K562 (cell line): ENCODE results near the gene LAMP1. TPM values are rescaled to one million over a fixed set of nuclear protein-coding genes. Genes with fewer than 3 reads are reported as not detected.
A peak's percentile ranks its signal among the peaks of the same experiment; 100 is the strongest.

Experiments used
- ARID1B ChIP-seq: fragments of 450-650 bp; IDR thresholded peaks from 2 replicates; pipeline ENCODE4 v1.6.1; 2016; ENCODE audit warnings: antibody characterized with exemption, mild to moderate bottlenecking, inconsistent platforms
- ATF1 ChIP-seq, 2 experiments: fragments of 450-650 bp in 1 of 2; IDR thresholded peaks; 2 replicates each; pipeline ENCODE4 v1.6.1; 2016; ENCODE audit warnings: missing compliant biosample characterization in 1 of 2, missing genetic modification characterization in 1 of 2
- BHLHE40 ChIP-seq: IDR thresholded peaks from 2 replicates; pipeline ENCODE4 v1.6.1; 2011; ENCODE audit warnings: low read length, improper control_type of control experiment
- CBFA2T2 ChIP-seq: fragments of 450-650 bp; conservative IDR thresholded peaks from 2 replicates; pipeline ENCODE4 v1.6.1; 2017; ENCODE audit warnings: mild to moderate bottlenecking
- EHMT2 ChIP-seq: fragments of 450-650 bp; IDR thresholded peaks from 2 replicates; pipeline ENCODE4 v1.6.1; 2018; ENCODE audit warnings: antibody characterized with exemption
- FOS ChIP-seq: IDR thresholded peaks from 3 replicates; pipeline ENCODE4 v1.6.1; 2011; ENCODE audit not compliant: insufficient read length; ENCODE audit errors: extremely low read depth
- JUND ChIP-seq, 2 experiments: IDR thresholded peaks; 2 replicates in 1 of 2; 3 replicates in 1 of 2; pipeline ENCODE4 v1.6.1; 2011; ENCODE audit warnings: borderline replicate concordance in 2 of 2, low read depth in 2 of 2, low read length in 2 of 2, improper control_type of control experiment in 1 of 2, missing biosample characterization in 1 of 2, missing genetic modification characterization in 1 of 2, missing genetic modification reagents in 1 of 2
- MCM3 ChIP-seq: fragments of 450-650 bp; IDR thresholded peaks from 2 replicates; pipeline ENCODE4 v1.6.1; 2016
- MYBL2 ChIP-seq, 2 experiments: fragments of 450-650 bp in 1 of 2; sonication (generic) in 1 of 2; formaldehyde crosslinking in 1 of 2; IDR thresholded peaks; 2 replicates each; pipeline versions ENCODE4 v1.6.1 to v1.8.1; 2017 to 2022; ENCODE audit warnings: borderline replicate concordance in 1 of 2, inconsistent platforms in 1 of 2, low read depth in 1 of 2, mild to moderate bottlenecking in 1 of 2, missing genetic modification reagents in 1 of 2, moderate library complexity in 1 of 2
- SMARCC2 ChIP-seq: fragments of 450-650 bp; IDR thresholded peaks from 2 replicates; pipeline ENCODE4 v1.6.1; 2017; ENCODE audit warnings: antibody characterized with exemption, moderate library complexity, mild to moderate bottlenecking, low read depth
- SOX6 ChIP-seq: fragments of 450-650 bp; IDR thresholded peaks from 2 replicates; pipeline ENCODE4 v1.6.1; 2014; ENCODE audit warnings: mild to moderate bottlenecking
- U2AF1 ChIP-seq: fragments of 200-400 bp; formaldehyde crosslinking; optimal IDR thresholded peaks from 2 replicates; pipeline ENCODE3; 2017; ENCODE audit warnings: mild to moderate bottlenecking, low read depth, low read length, moderate library complexity
- ZNF668 ChIP-seq: fragments of 250-450 bp; sonication (Bioruptor Pico); IDR thresholded peaks from 2 replicates; pipeline ENCODE4 v1.8.0; 2022; ENCODE audit warnings: mild to moderate bottlenecking, inconsistent platforms
- polyA plus RNA-seq, 8 experiments: library from polyadenylated mRNA; depleted of rRNA in 4 of 8; stranded (reverse) in 5 of 8; unstranded in 3 of 8; fragments of >200 nt; fragmentation: Nextera tagmentation in 2 of 8; fragmentation: Illumina TruSeq in 1 of 8; extraction: Ambion mirVana in 2 of 8; extraction: Trizol in 1 of 8; gene quantifications; 2 replicates each; pipeline versions ENCODE4 v1.2.1 to v1.2.3, GENCODE V29; 2011 to 2014; ENCODE audit warnings: inconsistent platforms in 1 of 8, missing spikeins in 1 of 8
- total RNA-seq, 7 experiments: library from RNA; depleted of rRNA in 6 of 7; stranded (reverse); fragments of >200 nt in 6 of 7; fragmentation: Illumina TruSeq in 2 of 7; extraction: Trizol in 2 of 7; gene quantifications; 2 replicates each; pipeline versions ENCODE4 v1.2.1 to v1.2.3, GENCODE V29; 2011 to 2021; ENCODE audit warnings: low replicate concordance in 1 of 7
- TF ChIP-seq, protein P1 (sequence below): conservative IDR thresholded peaks from 2 replicates; pipeline ENCODE4 v1.6.1; 2011; ENCODE audit warnings: low read depth, mild to moderate bottlenecking, low read length; ENCODE audit not compliant: control insufficient read depth
- TF ChIP-seq, protein P2 (sequence below): sonication (generic); formaldehyde crosslinking; IDR thresholded peaks from 2 replicates; pipeline ENCODE4 v1.8.1; 2023; ENCODE audit warnings: mild to moderate bottlenecking, missing genetic modification reagents

The LAMP1 gene
- total and polyA plus RNA-seq, 9 of the 15 experiments (the other 6 are each of a cell fraction or from before 2014, with no cell fraction given): 2.2 to 70.1 (median 30.5) TPM

DNA sequence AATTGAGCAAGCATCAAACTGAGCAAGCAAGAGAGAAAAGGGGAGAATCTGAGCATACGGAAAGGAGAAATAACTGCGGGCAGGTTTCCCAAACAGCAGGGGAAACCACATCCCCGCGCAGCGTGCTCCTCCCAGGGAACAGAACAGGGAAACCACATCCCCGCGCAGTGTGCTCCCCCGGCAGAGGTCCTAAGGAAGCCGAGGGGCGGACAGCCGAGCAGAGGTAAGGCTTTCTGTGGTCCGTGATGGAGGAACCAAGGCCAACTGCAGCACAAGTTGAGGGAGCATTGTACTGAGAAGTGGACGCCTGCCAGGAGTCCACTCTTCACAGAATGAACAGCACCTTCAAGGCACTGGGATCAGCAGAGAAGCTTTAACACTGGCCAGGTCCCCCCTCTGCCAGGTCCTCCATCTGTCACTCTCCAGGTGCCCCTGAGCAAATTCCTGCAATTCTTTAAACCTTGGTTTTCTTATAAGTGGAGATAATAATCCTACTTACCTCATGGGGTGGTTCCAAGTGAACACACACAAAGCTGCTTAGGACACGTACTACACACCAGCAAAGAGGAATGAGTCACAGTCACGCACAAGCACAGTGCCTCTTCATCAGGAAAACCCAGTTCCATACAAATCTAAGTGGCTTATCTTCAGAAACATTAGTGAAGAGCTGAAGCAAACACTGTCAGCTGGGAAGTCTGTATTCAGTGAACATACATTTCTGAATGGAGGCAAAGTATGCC is 23.0 kb upstream of the LAMP1 start (continued):
- TF ChIP-seq JUND (IDR thresholded peaks at IDR 0.05; ENCODE audit: borderline replicate concordance, low read depth, low read length): peak; percentile 90
- TF ChIP-seq JUND (tag; IDR thresholded peaks at IDR 0.05; ENCODE audit: borderline replicate concordance, low read depth, low read length): peak; percentile 78; the same call in 2 of the 3 replicates
- 0 out of 2 replicates have a peak, but pooled peaks have one; percentile 32 for TF ChIP-seq SMARCC2
- TF ChIP-seq BHLHE40: peak; percentile 57
- TF ChIP-seq, protein P1, sequence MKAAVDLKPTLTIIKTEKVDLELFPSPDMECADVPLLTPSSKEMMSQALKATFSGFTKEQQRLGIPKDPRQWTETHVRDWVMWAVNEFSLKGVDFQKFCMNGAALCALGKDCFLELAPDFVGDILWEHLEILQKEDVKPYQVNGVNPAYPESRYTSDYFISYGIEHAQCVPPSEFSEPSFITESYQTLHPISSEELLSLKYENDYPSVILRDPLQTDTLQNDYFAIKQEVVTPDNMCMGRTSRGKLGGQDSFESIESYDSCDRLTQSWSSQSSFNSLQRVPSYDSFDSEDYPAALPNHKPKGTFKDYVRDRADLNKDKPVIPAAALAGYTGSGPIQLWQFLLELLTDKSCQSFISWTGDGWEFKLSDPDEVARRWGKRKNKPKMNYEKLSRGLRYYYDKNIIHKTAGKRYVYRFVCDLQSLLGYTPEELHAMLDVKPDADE: no peak
- no peak for TF ChIP-seq ATF1 (CRISPR knock-in tag; IDR thresholded peaks at IDR 0.05)
- 0 out of 2 replicates have a peak, but pooled peaks have one; percentile 17 for TF ChIP-seq ATF1 (tag; IDR thresholded peaks at IDR 0.05)
- TF ChIP-seq MCM3: no peak
- TF ChIP-seq FOS: peak; percentile 25
- peak; percentile 65 for TF ChIP-seq ARID1B
- TF ChIP-seq ZNF668 (CRISPR knock-in tag): no peak
- peak; percentile 9; the same call in 1 of the 2 replicates for TF ChIP-seq EHMT2
- TF ChIP-seq SOX6: peak; percentile 31; the same call in 1 of the 2 replicates
- TF ChIP-seq CBFA2T2: peak; percentile 30; the same call in 1 of the 2 replicates
- TF ChIP-seq U2AF1: no peak
- TF ChIP-seq, protein P2, sequence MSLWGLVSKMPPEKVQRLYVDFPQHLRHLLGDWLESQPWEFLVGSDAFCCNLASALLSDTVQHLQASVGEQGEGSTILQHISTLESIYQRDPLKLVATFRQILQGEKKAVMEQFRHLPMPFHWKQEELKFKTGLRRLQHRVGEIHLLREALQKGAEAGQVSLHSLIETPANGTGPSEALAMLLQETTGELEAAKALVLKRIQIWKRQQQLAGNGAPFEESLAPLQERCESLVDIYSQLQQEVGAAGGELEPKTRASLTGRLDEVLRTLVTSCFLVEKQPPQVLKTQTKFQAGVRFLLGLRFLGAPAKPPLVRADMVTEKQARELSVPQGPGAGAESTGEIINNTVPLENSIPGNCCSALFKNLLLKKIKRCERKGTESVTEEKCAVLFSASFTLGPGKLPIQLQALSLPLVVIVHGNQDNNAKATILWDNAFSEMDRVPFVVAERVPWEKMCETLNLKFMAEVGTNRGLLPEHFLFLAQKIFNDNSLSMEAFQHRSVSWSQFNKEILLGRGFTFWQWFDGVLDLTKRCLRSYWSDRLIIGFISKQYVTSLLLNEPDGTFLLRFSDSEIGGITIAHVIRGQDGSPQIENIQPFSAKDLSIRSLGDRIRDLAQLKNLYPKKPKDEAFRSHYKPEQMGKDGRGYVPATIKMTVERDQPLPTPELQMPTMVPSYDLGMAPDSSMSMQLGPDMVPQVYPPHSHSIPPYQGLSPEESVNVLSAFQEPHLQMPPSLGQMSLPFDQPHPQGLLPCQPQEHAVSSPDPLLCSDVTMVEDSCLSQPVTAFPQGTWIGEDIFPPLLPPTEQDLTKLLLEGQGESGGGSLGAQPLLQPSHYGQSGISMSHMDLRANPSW (CRISPR knock-in tag): no peak
- no peak for TF ChIP-seq MYBL2 (IDR thresholded peaks at IDR 0.05; ENCODE audit: low read depth)
- no peak for TF ChIP-seq MYBL2 (CRISPR knock-in tag; IDR thresholded peaks at IDR 0.05; ENCODE audit: borderline replicate concordance)
- TF ChIP-seq, all 486 proteins: peak for 20
